ENCODE measurements around the gene VEGFA.

VEGFA gene

GRCh38 chr6:43833996-43834390 lies 64.0 kb downstream of the VEGFA start:
- Histone ChIP-seq H3K27me3 (ENCODE audit: control insufficient read depth, insufficient read depth, low read length) (no peaks in the 10 kb centered on the region), H3K4me1 (ENCODE audit: control insufficient read depth, insufficient read depth, low read length) (peaks cover 23% of the 10 kb centered on the region; the same call in 1 of the 2 replicates), H3K27ac (ENCODE audit: low read depth, low read length) (no peak overlapping the region), H3K9ac (ENCODE audit: low read length) (no peak overlapping the region), H3K36me3 (ENCODE audit: control insufficient read depth, insufficient read depth, low read length) (no peaks in the 10 kb centered on the region), H3K9me3 (ENCODE audit: control insufficient read depth, insufficient read depth, low read depth, low read length) (no peaks in the 10 kb centered on the region), H3K4me3 (ENCODE audit: low read depth, low read length) (no peak overlapping the region)

- H3K27ac ChIP-seq (ENCODE audit: low read depth, low read length): no peak overlapping the region
- no peaks in the 10 kb centered on the region for H3K27me3 ChIP-seq (ENCODE audit: control insufficient read depth, insufficient read depth, low read length)
- no peaks in the 10 kb centered on the region for H3K36me3 ChIP-seq (ENCODE audit: control insufficient read depth, insufficient read depth, low read length)
- peaks cover 23% of the 10 kb centered on the region; the same call in 1 of the 2 replicates for H3K4me1 ChIP-seq (ENCODE audit: control insufficient read depth, insufficient read depth, low read length)
- no peak overlapping the region for H3K9ac ChIP-seq (ENCODE audit: low read length)
- no peaks in the 10 kb centered on the region for H3K9me3 ChIP-seq (ENCODE audit: control insufficient read depth, insufficient read depth, low read depth, low read length)
- no peak overlapping the region for H3K4me3 ChIP-seq (ENCODE audit: low read depth, low read length)
Observed at GRCh38 chr6:43834528-43835155, 64.6 kb downstream of the VEGFA start.

GRCh38 chr6:43835872-43836419 lies 65.9 kb downstream of the VEGFA start:
- Histone ChIP-seq H3K27me3 (ENCODE audit: control insufficient read depth, insufficient read depth, low read length) (no peaks in the 10 kb centered on the region), H3K4me3 (ENCODE audit: low read depth, low read length) (no peak overlapping the region), H3K36me3 (ENCODE audit: control insufficient read depth, insufficient read depth, low read length) (no peaks in the 10 kb centered on the region), H3K9ac (ENCODE audit: low read length) (no peak overlapping the region), H3K27ac (ENCODE audit: low read depth, low read length) (no peak overlapping the region), H3K9me3 (ENCODE audit: control insufficient read depth, insufficient read depth, low read depth, low read length) (no peaks in the 10 kb centered on the region), H3K4me1 (ENCODE audit: control insufficient read depth, insufficient read depth, low read length) (peaks cover 23% of the 10 kb centered on the region; the same call in 1 of the 2 replicates)

All from HUES6 (cell line).